ENCODE measurements around the gene DNAH17. TPM values are rescaled to one million over a fixed set of nuclear protein-coding genes. Genes with fewer than 3 reads are reported as not detected.

DNAH17 gene
- total and polyA plus RNA-seq, 2 donors: 0.05 to 0.10 TPM

- Histone ChIP-seq H3K4me1 (ENCODE audit: insufficient read depth) (no peaks in the 10 kb centered on the region), H3K27ac (ENCODE audit: low read depth) (no peak overlapping the region), H3K4me3 (ENCODE audit: low read depth, low read length) (no peak overlapping the region), H3K36me3 (ENCODE audit: insufficient read depth) (no peaks in the 10 kb centered on the region)
- no peak for DNase-seq (ENCODE audit: extremely low spot score)
- 83% methylated on average over 5 of the region's 5 CpGs for WGBS
Measured at GRCh38 chr17:78558989-78559388, 18.2 kb downstream of the DNAH17 start.

- DNase-seq (ENCODE audit: extremely low spot score): no peak
- Histone ChIP-seq H3K4me3 (ENCODE audit: low read depth, low read length) (no peak overlapping the region), H3K36me3 (ENCODE audit: insufficient read depth) (no peaks in the 10 kb centered on the region), H3K4me1 (ENCODE audit: insufficient read depth) (no peaks in the 10 kb centered on the region), H3K27ac (ENCODE audit: low read depth) (no peak overlapping the region)
- WGBS: 85% methylated on average over 10 of the region's 10 CpGs
Measured at GRCh38 chr17:78558181-78558850, 18.9 kb downstream of the DNAH17 start.

- Histone ChIP-seq H3K4me3 (ENCODE audit: low read depth, low read length) (no peak overlapping the region), H3K36me3 (ENCODE audit: insufficient read depth) (no peaks in the 10 kb centered on the region), H3K27ac (ENCODE audit: low read depth) (no peak overlapping the region), H3K4me1 (ENCODE audit: insufficient read depth) (no peaks in the 10 kb centered on the region)
- WGBS: 24% methylated on average over 2 of the region's 2 CpGs
- no peak for DNase-seq (ENCODE audit: extremely low spot score)
Measured at GRCh38 chr17:78557598-78558039, 19.6 kb downstream of the DNAH17 start.

GRCh38 chr17:78556812-78557211 is 20.4 kb downstream of the DNAH17 start:
- H3K4me3 ChIP-seq (ENCODE audit: low read depth, low read length): no peak overlapping the region
- no peaks in the 10 kb centered on the region for H3K36me3 ChIP-seq (ENCODE audit: insufficient read depth)
- no peak overlapping the region for H3K27ac ChIP-seq (ENCODE audit: low read depth)
- 84% methylated on average over 11 of the region's 11 CpGs for WGBS
- no peak for DNase-seq (ENCODE audit: extremely low spot score)
- H3K4me1 ChIP-seq (ENCODE audit: insufficient read depth): no peaks in the 10 kb centered on the region

- no peak overlapping the region for H3K27ac ChIP-seq (ENCODE audit: low read depth)
- WGBS: 82% methylated on average over 6 of the region's 6 CpGs
- no peak for DNase-seq (ENCODE audit: extremely low spot score)
- H3K4me3 ChIP-seq (ENCODE audit: low read depth, low read length): no peak overlapping the region
- no peaks in the 10 kb centered on the region for H3K4me1 ChIP-seq (ENCODE audit: insufficient read depth)
- no peaks in the 10 kb centered on the region for H3K36me3 ChIP-seq (ENCODE audit: insufficient read depth)
Measured at GRCh38 chr17:78555746-78556401, 21.3 kb downstream of the DNAH17 start.

- H3K27ac ChIP-seq (ENCODE audit: low read depth): no peak overlapping the region
- DNase-seq (ENCODE audit: extremely low spot score): no peak
- H3K36me3 ChIP-seq (ENCODE audit: insufficient read depth): no peaks in the 10 kb centered on the region
- H3K4me1 ChIP-seq (ENCODE audit: insufficient read depth): no peaks in the 10 kb centered on the region
- no peak overlapping the region for H3K4me3 ChIP-seq (ENCODE audit: low read depth, low read length)
- WGBS: 86% methylated on average over 6 of the region's 6 CpGs
Measured at GRCh38 chr17:78550464-78550863, 26.7 kb downstream of the DNAH17 start.

GRCh38 chr17:78548725-78549124 is 28.5 kb downstream of the DNAH17 start:
- DNase-seq (ENCODE audit: extremely low spot score): no peak
- Histone ChIP-seq H3K27ac (ENCODE audit: low read depth) (no peak overlapping the region), H3K36me3 (ENCODE audit: insufficient read depth) (no peaks in the 10 kb centered on the region), H3K4me3 (ENCODE audit: low read depth, low read length) (no peak overlapping the region), H3K4me1 (ENCODE audit: insufficient read depth) (no peaks in the 10 kb centered on the region)
- 78% methylated on average over 5 of the region's 5 CpGs for WGBS

- H3K36me3 ChIP-seq (ENCODE audit: insufficient read depth): no peaks in the 10 kb centered on the region
- 88% methylated on average over 1 of the region's 1 CpG for WGBS
- no peaks in the 10 kb centered on the region for H3K4me1 ChIP-seq (ENCODE audit: insufficient read depth)
- no peak for DNase-seq (ENCODE audit: extremely low spot score)
- no peak overlapping the region for H3K4me3 ChIP-seq (ENCODE audit: low read depth, low read length)
- H3K27ac ChIP-seq (ENCODE audit: low read depth): no peak overlapping the region
Measured at GRCh38 chr17:78547035-78547434, 30.2 kb downstream of the DNAH17 start.

GRCh38 chr17:78546476-78546875 is 30.7 kb downstream of the DNAH17 start:
- Histone ChIP-seq H3K4me3 (ENCODE audit: low read depth, low read length) (no peak overlapping the region), H3K36me3 (ENCODE audit: insufficient read depth) (no peaks in the 10 kb centered on the region), H3K4me1 (ENCODE audit: insufficient read depth) (no peaks in the 10 kb centered on the region), H3K27ac (ENCODE audit: low read depth) (no peak overlapping the region)
- WGBS: 93% methylated on average over 4 of the region's 4 CpGs
- DNase-seq (ENCODE audit: extremely low spot score): no peak

GRCh38 chr17:78544881-78545755 is 32.1 kb downstream of the DNAH17 start:
- no peak for DNase-seq (ENCODE audit: extremely low spot score)
- WGBS: 53% methylated on average over 17 of the region's 17 CpGs
- H3K27ac ChIP-seq (ENCODE audit: low read depth): no peak overlapping the region

GRCh38 chr17:78541488-78542206 is 35.5 kb downstream of the DNAH17 start:
- Histone ChIP-seq H3K27ac (ENCODE audit: low read depth) (no peak overlapping the region), H3K4me1 (ENCODE audit: insufficient read depth) (no peaks in the 10 kb centered on the region), H3K36me3 (ENCODE audit: insufficient read depth) (no peaks in the 10 kb centered on the region), H3K4me3 (ENCODE audit: low read depth, low read length) (no peak overlapping the region)
- WGBS: 66% methylated on average over 7 of the region's 7 CpGs
- DNase-seq (ENCODE audit: extremely low spot score): no peak

More at GRCh38 chr17:78544881-78545755, 32.1 kb downstream of the DNAH17 start:
- H3K4me3 ChIP-seq (ENCODE audit: low read depth, low read length): no peak overlapping the region
- H3K36me3 ChIP-seq (ENCODE audit: insufficient read depth): no peaks in the 10 kb centered on the region
- H3K4me1 ChIP-seq (ENCODE audit: insufficient read depth): no peaks in the 10 kb centered on the region

GRCh38 chr17:78539781-78540180 is 37.4 kb downstream of the DNAH17 start:
- Histone ChIP-seq H3K36me3 (ENCODE audit: insufficient read depth) (no peaks in the 10 kb centered on the region), H3K4me1 (ENCODE audit: insufficient read depth) (no peaks in the 10 kb centered on the region), H3K27ac (ENCODE audit: low read depth) (no peak overlapping the region), H3K4me3 (ENCODE audit: low read depth, low read length) (no peak overlapping the region)
- DNase-seq (ENCODE audit: extremely low spot score): no peak
- 90% methylated on average over 11 of the region's 11 CpGs for WGBS

- no peaks in the 10 kb centered on the region for H3K4me1 ChIP-seq (ENCODE audit: insufficient read depth)
- 80% methylated on average over 10 of the region's 10 CpGs for WGBS
- H3K4me3 ChIP-seq (ENCODE audit: low read depth, low read length): no peak overlapping the region
- no peak for DNase-seq (ENCODE audit: extremely low spot score)
- no peak overlapping the region for H3K27ac ChIP-seq (ENCODE audit: low read depth)
- H3K36me3 ChIP-seq (ENCODE audit: insufficient read depth): no peaks in the 10 kb centered on the region
Measured at GRCh38 chr17:78538033-78538776, 39.0 kb downstream of the DNAH17 start.
